Activated T-cell treated with anti-CD3 and anti-CD28 coated beads, Interleukin-2, amount 50 U/mL, for 72 hours (primary cell): ENCODE data around the gene SOX5. TPM values are rescaled to one million over a fixed set of nuclear protein-coding genes. Genes with fewer than 3 reads are reported as not detected.

Source experiments
- ATAC-seq, 2 donors: fragments of 150-1000 bp; cut with Tn5 transposase; replicated peaks in 1 of 2; 2 replicates each; pipeline ENCODE4 v1.10.0; 2021; ENCODE audit warnings: moderate library complexity in 2 of 2, mild to moderate bottlenecking in 1 of 2
- DNase-seq, 2 donors: peaks; one replicate each; pipeline ENCODE4 v3.0.0; 2021 to 2022; ENCODE audit warnings: mixed read lengths in 1 of 2
- H3K27ac Mint-ChIP-seq: one replicate; pipeline ENCODE4 v1.8.0; 2022; ENCODE audit warnings: mild to moderate bottlenecking, moderate library complexity, mixed read lengths
- H3K27me3 Mint-ChIP-seq: one replicate; pipeline ENCODE4 v1.8.0; 2022; ENCODE audit warnings: low read depth, mixed read lengths
- H3K36me3 Mint-ChIP-seq, 2 donors: one replicate each; pipeline ENCODE4 v1.8.0; 2022; ENCODE audit warnings: mixed read lengths in 2 of 2, mild to moderate bottlenecking in 1 of 2; ENCODE audit not compliant: insufficient read depth in 2 of 2
- H3K4me1 Mint-ChIP-seq: one replicate; pipeline ENCODE4 v1.8.0; 2022; ENCODE audit warnings: low read depth, mixed read lengths
- H3K4me3 Mint-ChIP-seq, 2 donors: one replicate each; pipeline ENCODE4 v1.8.0; 2022; ENCODE audit warnings: mild to moderate bottlenecking in 2 of 2, mixed read lengths in 2 of 2, moderate library complexity in 2 of 2
- H3K9me3 Mint-ChIP-seq, 2 donors: one replicate each; pipeline ENCODE4 v1.8.0; 2022; ENCODE audit warnings: mixed read lengths in 2 of 2
- total RNA-seq, 2 donors: library from RNA; stranded (reverse); gene quantifications; one replicate each; pipeline ENCODE4 v1.2.3, GENCODE V29; 2022

The SOX5 gene
- total RNA-seq, 2 donors from 2014 or later = 1.7 to 2.5 TPM

- Mint-ChIP-seq H3K4me1 (no peaks in the 10 kb centered on the region), H3K36me3 (no peaks in the 10 kb centered on the region), H3K27ac (no peak overlapping the region), H3K4me3 (no peak overlapping the region), H3K27me3 (no peaks in the 10 kb centered on the region), H3K9me3 (peaks cover 7 to 13% of the 10 kb centered on the region in 2 donors)
- no peak for DNase-seq
- ATAC-seq = no peak
Measured at GRCh38 chr12:23482571-23482970, 466.9 kb downstream of the SOX5 start.
